Ectodermal cell (in vitro differentiated cells): ENCODE measurements around the gene CYP2C19. TPM values are rescaled to one million over a fixed set of nuclear protein-coding genes. Genes with fewer than 3 reads are reported as not detected.
"Not testable (repeated sequence)": the region's sequence is repeated elsewhere in the genome, so short reads cannot be mapped to it uniquely, and the experiment has no call there.

ENCODE experiments used
- H3K27ac ChIP-seq: 2 replicates; pipeline ENCODE4 v1.7.0; 2013; ENCODE audit warnings: mild to moderate bottlenecking, low read depth, low read length; ENCODE audit not compliant: insufficient read depth, poor library complexity, severe bottlenecking
- H3K27me3 ChIP-seq: 2 replicates; pipeline ENCODE4 v1.7.0; 2013; ENCODE audit warnings: mild to moderate bottlenecking, low read length; ENCODE audit not compliant: insufficient read depth, control insufficient read depth, poor library complexity, severe bottlenecking
- H3K36me3 ChIP-seq: one replicate; pipeline ENCODE4 v1.7.0; 2013; ENCODE audit warnings: low read length; ENCODE audit not compliant: control insufficient read depth, insufficient read depth
- H3K4me1 ChIP-seq: one replicate; pipeline ENCODE4 v1.7.0; 2013; ENCODE audit warnings: low read length; ENCODE audit not compliant: control insufficient read depth, insufficient read depth
- H3K4me3 ChIP-seq: 2 replicates; pipeline ENCODE4 v1.7.0; 2013; ENCODE audit warnings: low read depth, low read length, control low read depth; ENCODE audit not compliant: insufficient read depth
- H3K9me3 ChIP-seq: 2 replicates; pipeline ENCODE4 v1.7.0; 2013; ENCODE audit warnings: mild to moderate bottlenecking, low read length, moderate library complexity; ENCODE audit not compliant: control insufficient read depth
- WGBS, 2 experiments: methylation state at CpG; one replicate each; pipeline ENCODE4 v1.1.7; 2013; ENCODE audit warnings: missing lambda C conversion rate in 2 of 2; 5-methylcytosine and 5-hydroxymethylcytosine counted together
- polyA plus RNA-seq, 4 experiments: library from polyadenylated mRNA; stranded (reverse); fragments of 50-300 nt; gene quantifications; one replicate each; pipeline ENCODE4 v1.2.3, GENCODE V29; 2013

Gene CYP2C19
- polyA plus RNA-seq (2013, experiment 1 of 4): not detected
- polyA plus RNA-seq (2013, experiment 2 of 4): not detected
- not detected for polyA plus RNA-seq (2013, experiment 3 of 4)
- polyA plus RNA-seq (2013, experiment 4 of 4): not detected

- Histone ChIP-seq H3K36me3 (no peaks in the 10 kb centered on the region), H3K4me3 (no peak within 1 kb of the TSS), H3K27me3 (no peaks in the 10 kb centered on the region), H3K4me1 (no peaks in the 10 kb centered on the region), H3K27ac (no peak within 1 kb of the TSS), H3K9me3 (no peaks in the 10 kb centered on the region)
- WGBS, 2 experiments: 93 to 100% methylated on average over 3 of the region's 3 CpGs
Measured at GRCh38 chr10:94762393-94762792, at the start of gene CYP2C19. CYP2C19 (plus strand) TSS chr10:94762681; CDS start chr10:94762706, 25 bp downstream.

- Histone ChIP-seq H3K27me3 (no peaks in the 10 kb centered on the region), H3K9me3 (no peaks in the 10 kb centered on the region)
Measured at GRCh38 chr10:94725871-94726270, 36.6 kb upstream of the CYP2C19 start.

DNA sequence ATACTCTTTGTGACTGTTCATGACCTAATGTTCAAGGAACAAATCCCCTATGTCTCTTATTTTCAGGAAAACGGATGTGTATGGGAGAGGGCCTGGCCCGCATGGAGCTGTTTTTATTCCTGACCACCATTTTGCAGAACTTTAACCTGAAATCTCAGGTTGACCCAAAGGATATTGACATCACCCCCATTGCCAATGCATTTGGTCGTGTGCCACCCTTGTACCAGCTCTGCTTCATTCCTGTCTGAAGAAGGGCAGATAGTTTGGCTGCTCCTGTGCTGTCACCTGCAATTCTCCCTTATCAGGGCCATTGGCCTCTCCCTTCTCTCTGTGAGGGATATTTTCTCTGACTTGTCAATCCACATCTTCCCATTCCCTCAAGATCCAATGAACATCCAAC, 27.3 kb upstream of the CYP2C19 start:
- Histone ChIP-seq H3K9me3 (no peaks in the 10 kb centered on the region), H3K36me3 (no peaks in the 10 kb centered on the region), H3K4me3 (no peak overlapping the region), H3K4me1 (no peaks in the 10 kb centered on the region), H3K27ac (no peak overlapping the region), H3K27me3 (no peaks in the 10 kb centered on the region)
- WGBS, 2 experiments: 90 to 95% methylated on average over 3 of the region's 3 CpGs

More at GRCh38 chr10:94725871-94726270, 36.6 kb upstream of the CYP2C19 start:
- Histone ChIP-seq H3K36me3 (no peaks in the 10 kb centered on the region), H3K4me3 (no peak overlapping the region), H3K27ac (no peak overlapping the region), H3K4me1 (no peaks in the 10 kb centered on the region)

- Histone ChIP-seq H3K4me1 (no peaks in the 10 kb centered on the region), H3K27ac (no peak overlapping the region), H3K9me3 (no peaks in the 10 kb centered on the region), H3K36me3 (no peaks in the 10 kb centered on the region), H3K4me3 (no peak overlapping the region), H3K27me3 (no peaks in the 10 kb centered on the region)
- 92 to 100% methylated on average over 2 of the region's 2 CpGs for WGBS, 2 experiments
Measured at GRCh38 chr10:94738588-94738987, 23.9 kb upstream of the CYP2C19 start.

DNA sequence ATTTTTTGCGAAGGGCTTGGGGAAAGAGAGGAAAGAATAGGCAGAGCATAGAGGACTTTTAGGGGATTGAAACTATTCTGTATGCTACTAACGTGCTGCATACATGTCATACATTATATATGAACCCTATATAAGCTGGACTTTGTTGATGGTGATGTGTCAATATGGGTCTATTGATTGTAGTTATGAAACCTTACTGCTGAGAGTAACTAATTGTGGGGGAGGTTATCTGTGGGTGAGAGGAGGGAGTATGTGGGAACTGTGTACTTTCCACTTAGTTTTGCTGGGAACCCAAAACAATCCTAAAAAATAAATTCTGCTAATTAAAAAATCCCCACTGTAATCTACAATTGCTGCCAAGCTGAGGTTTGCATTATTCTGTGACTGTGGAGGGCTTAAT, 15.3 kb upstream of the CYP2C19 start:
- WGBS, 2 experiments: 100% methylated on average over 1 to 2 of the region's 2 CpGs
- no peak overlapping the region for H3K4me3 ChIP-seq
- no peaks in the 10 kb centered on the region for H3K9me3 ChIP-seq
- no peaks in the 10 kb centered on the region for H3K36me3 ChIP-seq
- no peak overlapping the region for H3K27ac ChIP-seq
- no peaks in the 10 kb centered on the region for H3K4me1 ChIP-seq
- H3K27me3 ChIP-seq: no peaks in the 10 kb centered on the region

GRCh38 chr10:94747838-94748237, 14.6 kb upstream of the CYP2C19 start:
- Histone ChIP-seq H3K27me3 (no peaks in the 10 kb centered on the region), H3K4me3 (no peak overlapping the region), H3K4me1 (no peaks in the 10 kb centered on the region), H3K27ac (no peak overlapping the region), H3K9me3 (no peaks in the 10 kb centered on the region), H3K36me3 (no peaks in the 10 kb centered on the region)
- WGBS, 2 experiments: 92 to 97% methylated on average over 4 of the region's 4 CpGs

DNA sequence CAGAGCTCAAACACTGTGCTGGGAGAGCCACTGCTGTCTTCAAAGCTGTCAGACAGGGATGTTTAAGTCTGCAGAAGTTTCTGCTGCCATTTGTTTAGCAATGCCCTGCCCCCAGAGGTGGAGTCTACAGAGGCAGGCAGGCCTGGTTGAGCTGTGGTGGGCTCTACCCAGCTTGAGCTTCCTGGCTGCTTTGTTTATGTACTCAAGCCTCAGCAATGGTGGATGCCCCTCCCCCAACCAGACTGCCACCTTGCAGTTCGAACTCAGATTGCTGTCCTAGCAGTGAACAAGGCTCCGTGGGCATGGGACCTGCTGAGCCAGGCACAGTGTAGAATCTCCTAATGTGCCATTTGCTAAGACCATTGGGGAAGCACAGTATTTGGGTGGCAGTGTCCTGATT, 4.6 kb upstream of the CYP2C19 start:
- H3K4me3 ChIP-seq: no peak overlapping the region
- H3K4me1 ChIP-seq: no peaks in the 10 kb centered on the region
- no peaks in the 10 kb centered on the region for H3K9me3 ChIP-seq
- no peak overlapping the region for H3K27ac ChIP-seq
- no peaks in the 10 kb centered on the region for H3K36me3 ChIP-seq
- no peaks in the 10 kb centered on the region for H3K27me3 ChIP-seq
- WGBS, 2 experiments: 79 to 82% methylated on average over 2 of the region's 2 CpGs

DNA sequence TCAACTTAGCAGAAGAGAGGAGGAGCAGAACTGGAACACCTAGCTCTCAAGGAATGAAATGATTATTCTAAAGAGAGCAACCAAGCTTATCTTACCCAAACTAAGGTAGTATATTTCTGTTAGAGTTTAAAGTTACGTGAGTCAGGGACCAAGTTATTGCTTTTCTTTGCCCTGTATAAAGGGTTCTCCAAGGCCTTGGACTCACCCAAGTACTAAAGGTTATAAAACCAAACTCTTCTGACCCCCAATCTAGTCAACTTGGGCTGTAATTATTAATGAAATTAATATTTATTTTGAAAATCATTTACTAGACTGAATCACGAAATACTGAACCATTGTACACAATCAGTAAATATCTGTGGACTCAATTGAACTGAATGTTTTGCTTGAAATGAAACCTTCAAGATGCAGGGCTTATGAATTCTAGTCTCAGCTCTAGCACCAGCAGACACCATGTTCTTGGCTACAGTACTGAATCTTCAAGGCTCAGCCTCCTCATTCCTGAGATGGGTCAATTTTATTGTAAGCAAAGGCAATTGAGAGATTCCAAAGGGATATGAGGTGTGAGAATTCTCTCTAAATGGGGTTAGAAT, 1.8 kb upstream of the CYP2C19 start:
- no peak overlapping the region for H3K27ac ChIP-seq
- no peaks in the 10 kb centered on the region for H3K4me1 ChIP-seq
- H3K9me3 ChIP-seq: no peaks in the 10 kb centered on the region
- H3K4me3 ChIP-seq: no peak overlapping the region
- H3K27me3 ChIP-seq: no peaks in the 10 kb centered on the region
- H3K36me3 ChIP-seq: no peaks in the 10 kb centered on the region
- 80 to 100% methylated on average over 2 of the region's 2 CpGs for WGBS, 2 experiments

- not testable (repeated sequence) for H3K4me3 ChIP-seq
Measured at GRCh38 chr10:94775425-94775824, 12.9 kb downstream of the CYP2C19 start.

GRCh38 chr10:94777886-94778458, 15.5 kb downstream of the CYP2C19 start:
- H3K36me3 ChIP-seq: no peaks in the 10 kb centered on the region
- no peak overlapping the region for H3K4me3 ChIP-seq
- H3K4me1 ChIP-seq: no peaks in the 10 kb centered on the region
- no peak overlapping the region for H3K27ac ChIP-seq
- no peaks in the 10 kb centered on the region for H3K27me3 ChIP-seq
- H3K9me3 ChIP-seq: no peaks in the 10 kb centered on the region
- 91 to 92% methylated on average over 5 of the region's 5 CpGs for WGBS, 2 experiments

More at GRCh38 chr10:94775425-94775824, 12.9 kb downstream of the CYP2C19 start:
- H3K4me1 ChIP-seq, H3K36me3 ChIP-seq, H3K27ac ChIP-seq, H3K27me3 ChIP-seq, H3K9me3 ChIP-seq: not testable (repeated sequence)
- 80 to 96% methylated on average over 6 of the region's 6 CpGs for WGBS, 2 experiments
